22Rv1 (cell line): ENCODE measurements around the gene SMAD3.

Experiments
- H3K27ac ChIP-seq: fragments of 450-650 bp; 2 replicates; pipeline ENCODE4 v1.5.1; 2017
- CTCF ChIP-seq: fragments of 450-650 bp; IDR thresholded peaks from 2 replicates; pipeline ENCODE4 v1.5.1; 2017; ENCODE audit warnings: mild to moderate bottlenecking
- ZFX ChIP-seq: fragments of 450-650 bp; IDR thresholded peaks from 2 replicates; pipeline ENCODE4 v1.6.1; 2017; ENCODE audit warnings: antibody characterized with exemption, borderline replicate concordance

SMAD3 gene

GRCh38 chr15:67054676-67055075 is 10.7 kb upstream of the SMAD3 start:
- no peak overlapping the region for H3K27ac ChIP-seq
- TF ChIP-seq CTCF = no peak
- no peak for TF ChIP-seq ZFX

GRCh38 chr15:67059127-67059553 is 6.3 kb upstream of the SMAD3 start:
- no peak for TF ChIP-seq CTCF
- no peak for TF ChIP-seq ZFX
- no peak overlapping the region for H3K27ac ChIP-seq

- H3K27ac ChIP-seq = no peak overlapping the region
- TF ChIP-seq CTCF (no peak), ZFX (no peak)
Observed at GRCh38 chr15:67061811-67062368, 3.5 kb upstream of the SMAD3 start.

GRCh38 chr15:67062369-67062985 is 2.9 kb upstream of the SMAD3 start:
- TF ChIP-seq CTCF = no peak
- H3K27ac ChIP-seq = no peak overlapping the region

- H3K27ac ChIP-seq = no peak overlapping the region
- TF ChIP-seq ZFX = no peak
- TF ChIP-seq CTCF = no peak
Observed at GRCh38 chr15:67063689-67064606, 1.5 kb upstream of the SMAD3 start.

GRCh38 chr15:67064607-67065530 is 533 bp upstream of the SMAD3 start:
- TF ChIP-seq ZFX (no peak), CTCF (no peak)
- H3K27ac ChIP-seq = peak overlapping the region; percentile 64
